HG02970 (cell line): ENCODE results near the gene HPN.
"Not testable (repeated sequence)": the region's sequence is repeated elsewhere in the genome, so short reads cannot be mapped to it uniquely, and the experiment has no call there.

ENCODE experiments used
- ATAC-seq: cut with Tn5 transposase; IDR thresholded peaks from one replicate; pipeline ENCODE4 v1.9.1; 2021; ENCODE audit warnings: mild to moderate bottlenecking, moderate library complexity, moderate number of reproducible peaks; ENCODE audit not compliant: unreplicated experiment, low FRiP score

Gene HPN

DNA sequence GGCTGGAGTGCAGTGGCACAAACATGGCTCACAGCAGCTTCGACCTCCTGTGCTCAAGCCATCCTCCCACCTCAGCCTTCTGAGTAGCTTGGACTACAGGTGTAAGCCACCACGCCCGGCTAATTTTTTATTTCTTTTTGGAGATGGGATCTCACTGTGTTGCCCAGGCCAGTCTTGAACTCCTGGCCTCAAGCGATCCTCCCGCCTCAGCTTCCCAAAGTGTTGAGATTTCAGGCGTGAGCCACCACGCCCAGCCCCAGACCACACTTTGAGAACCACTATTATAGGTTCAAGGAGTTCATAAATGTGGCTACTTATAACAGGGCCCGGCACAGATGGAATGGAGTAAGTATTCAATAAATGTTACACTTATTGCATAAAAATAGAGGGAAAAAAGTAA, 14.5 kb upstream of the HPN start:
- no peak for ATAC-seq

DNA sequence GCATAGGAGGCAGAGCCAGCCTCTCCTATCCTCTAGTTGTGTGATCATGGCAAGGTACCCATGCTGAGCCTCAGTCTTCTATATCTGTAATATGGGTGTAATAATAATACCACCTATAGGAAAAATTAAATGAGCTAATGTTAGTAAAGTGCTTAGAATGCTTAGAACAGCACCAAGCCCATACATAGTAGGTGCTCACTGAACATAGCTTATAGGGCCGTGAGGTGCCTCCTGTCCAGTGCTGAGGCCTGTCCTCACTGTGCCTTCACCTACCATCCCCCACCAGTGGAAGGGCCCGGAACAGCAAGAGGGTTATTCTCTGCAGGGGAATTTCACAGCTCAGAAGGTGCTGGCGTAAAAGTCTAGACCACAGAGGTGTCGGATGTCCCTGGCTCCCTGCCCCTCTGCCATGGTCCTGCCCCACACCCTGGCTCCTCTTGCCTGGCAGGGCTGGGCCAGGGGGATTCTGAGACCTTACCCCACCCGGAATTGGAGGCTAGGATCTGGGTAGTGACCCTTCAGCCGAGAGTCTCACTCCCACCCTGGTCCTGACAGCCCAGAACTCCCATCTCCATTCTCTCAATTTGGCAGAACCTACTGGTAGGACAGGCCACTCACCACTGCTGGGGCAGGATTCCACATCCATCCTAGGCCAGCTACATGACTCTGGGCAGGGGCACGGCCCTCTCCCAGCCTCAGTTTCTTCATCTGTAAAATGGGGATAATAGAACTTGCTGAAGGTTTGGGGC, 13.5 kb upstream of the HPN start:
- ATAC-seq = no peak

DNA sequence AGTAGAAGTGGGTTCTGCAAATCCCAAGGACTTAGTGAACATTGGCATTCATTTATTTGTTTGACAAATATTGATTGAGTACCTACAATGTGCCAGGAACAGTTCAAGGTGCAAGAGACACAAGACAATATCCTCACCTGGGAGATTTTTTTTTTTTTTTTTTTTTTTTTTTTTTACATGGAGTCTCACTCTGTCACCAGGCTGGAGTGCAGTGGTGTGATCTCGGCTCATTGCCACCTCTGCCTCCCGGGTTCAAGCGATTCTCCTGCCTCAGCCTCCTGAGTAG, 13.0 kb upstream of the HPN start:
- ATAC-seq = not testable (repeated sequence)

DNA sequence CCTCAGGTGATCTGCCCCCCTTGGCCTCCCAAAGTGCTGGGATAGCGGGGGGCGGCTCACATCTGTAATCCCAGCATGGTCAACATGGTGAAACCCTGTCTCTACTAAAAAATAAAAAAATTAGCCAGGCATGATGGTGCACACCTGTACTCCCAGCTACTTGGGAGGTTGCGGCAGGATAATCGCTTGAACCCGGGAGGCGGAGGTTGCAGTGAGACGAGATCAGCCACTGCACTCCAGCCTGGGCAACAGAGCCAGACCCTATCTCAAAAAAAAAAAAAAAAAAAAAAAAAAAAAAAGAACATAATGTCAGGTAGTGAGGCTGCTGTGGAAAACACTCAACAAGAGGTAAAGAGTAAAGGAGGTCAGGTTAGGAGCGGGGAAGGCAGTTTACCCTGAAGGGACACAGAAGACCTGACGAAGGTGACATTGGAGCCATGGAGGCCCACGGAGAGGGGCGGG, 12.2 kb upstream of the HPN start:
- ATAC-seq = not testable (repeated sequence)

GRCh38 chr19:35029737-35030256, 11.7 kb upstream of the HPN start:
- no peak for ATAC-seq

- no peak for ATAC-seq
These were observed 11.1 kb upstream of the HPN start, which contains the start of gene SCN1B for GRCh38 chr19:35030257-35031071. SCN1B (plus strand) TSS chr19:35030470; CDS start chr19:35030821, 351 bp downstream.

DNA sequence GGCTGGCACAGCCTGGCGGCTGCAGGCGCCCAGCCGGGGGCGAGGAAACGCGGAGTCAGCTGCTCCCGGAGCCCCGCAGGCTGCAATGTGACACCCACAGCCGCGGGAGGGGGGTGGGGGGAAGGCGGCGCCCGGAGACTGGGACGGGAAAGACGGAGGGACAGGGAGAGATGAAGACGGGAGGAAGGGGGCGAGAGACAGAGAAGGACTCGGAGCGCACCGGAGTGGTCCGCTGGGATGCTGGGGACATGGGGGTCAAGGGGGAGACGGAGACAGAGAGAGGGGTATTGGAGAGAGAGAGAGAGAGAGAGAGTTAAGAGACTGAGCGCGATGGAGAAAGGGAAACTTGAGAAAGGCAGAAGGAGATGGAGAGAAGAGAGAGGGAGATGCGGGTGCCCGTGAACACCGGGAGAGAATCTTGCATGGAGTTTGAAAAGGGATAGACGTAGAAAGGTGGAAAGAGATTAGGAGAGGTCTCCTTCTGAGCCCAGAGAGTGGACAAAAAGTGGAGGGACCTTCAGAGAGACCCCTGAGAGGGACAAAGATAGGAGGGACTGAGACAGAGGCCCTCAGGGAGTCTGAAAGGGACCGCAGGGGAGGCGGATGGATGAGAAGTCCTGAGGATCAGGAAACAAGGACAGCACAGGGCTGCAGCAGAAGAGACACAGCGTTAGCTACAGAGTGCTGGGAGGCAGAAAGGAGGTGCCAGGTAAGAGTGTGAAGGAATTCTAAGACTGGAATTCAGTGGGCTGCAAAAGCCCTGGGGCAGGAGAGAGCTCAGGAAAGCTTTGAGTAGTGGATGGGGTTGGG, 10.2 kb upstream of the HPN start:
- no peak for ATAC-seq

GRCh38 chr19:35032356-35032865, 9.1 kb upstream of the HPN start:
- no peak for ATAC-seq

- no peak for ATAC-seq
These were observed 8.2 kb upstream of the HPN start for GRCh38 chr19:35033067-35034004.

- no peak for ATAC-seq
These were observed 7.5 kb upstream of the HPN start for GRCh38 chr19:35034005-35034502.

GRCh38 chr19:35034588-35035382, 6.7 kb upstream of the HPN start:
- ATAC-seq = no peak

- ATAC-seq = no peak
These were observed 3.6 kb upstream of the HPN start for GRCh38 chr19:35037716-35038622.

GRCh38 chr19:35038623-35039512, 2.7 kb upstream of the HPN start:
- no peak for ATAC-seq

GRCh38 chr19:35039881-35040825, 1.4 kb upstream of the HPN start:
- ATAC-seq = no peak

GRCh38 chr19:35040826-35041547, 534 bp upstream of the HPN start:
- no peak for ATAC-seq
